HG03097 (cell line): ENCODE measurements around the gene PCDHA13.
"Not testable (repeated sequence)": the region's sequence is repeated elsewhere in the genome, so short reads cannot be mapped to it uniquely, and the experiment has no call there.

Experiments
- ATAC-seq: cut with Tn5 transposase; IDR thresholded peaks from one replicate; pipeline ENCODE4 v1.9.1; 2021; ENCODE audit not compliant: unreplicated experiment, low FRiP score

Gene PCDHA13

DNA sequence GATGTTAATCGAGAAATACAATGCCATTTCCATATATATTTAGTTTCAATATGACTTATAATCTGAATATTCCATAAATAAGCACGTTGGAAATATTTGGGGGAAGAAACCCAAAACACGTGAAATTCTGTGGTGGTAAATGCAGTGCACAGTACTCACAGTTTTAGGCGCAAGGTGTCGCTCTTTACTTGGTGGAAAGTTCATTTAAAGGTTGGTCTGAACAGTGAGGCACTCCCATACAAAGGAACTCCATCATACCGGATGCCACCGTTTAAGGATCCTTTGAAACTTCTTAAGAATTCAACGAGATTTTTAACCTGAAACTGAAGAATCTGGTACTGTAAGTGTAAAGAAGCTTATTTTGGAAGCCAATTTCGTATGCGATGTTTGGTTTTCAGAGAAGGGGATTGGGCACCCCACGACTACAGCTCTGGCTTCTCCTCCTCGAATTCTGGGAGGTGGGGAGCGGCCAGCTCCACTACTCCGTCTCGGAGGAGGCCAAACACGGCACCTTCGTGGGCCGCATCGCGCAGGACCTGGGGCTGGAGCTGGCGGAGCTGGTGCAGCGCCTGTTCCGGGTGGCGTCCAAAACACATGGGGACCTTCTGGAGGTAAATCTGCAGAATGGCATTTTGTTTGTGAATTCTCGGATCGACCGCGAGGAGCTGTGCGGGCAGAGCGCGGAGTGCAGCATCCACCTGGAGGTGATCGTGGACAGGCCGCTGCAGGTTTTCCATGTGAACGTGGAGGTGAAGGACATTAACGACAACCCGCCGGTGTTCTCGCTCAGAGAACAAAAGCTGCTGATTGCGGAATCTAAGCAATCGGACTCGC, 13.0 kb upstream of the PCDHA13 start, which contains the start of gene PCDHA11:
Gene PCDHA11 (plus strand): TSS at position 237 of the 834 bp plus-strand sequence. CDS start 147 bp downstream, at position 384.
- ATAC-seq: no peak

DNA sequence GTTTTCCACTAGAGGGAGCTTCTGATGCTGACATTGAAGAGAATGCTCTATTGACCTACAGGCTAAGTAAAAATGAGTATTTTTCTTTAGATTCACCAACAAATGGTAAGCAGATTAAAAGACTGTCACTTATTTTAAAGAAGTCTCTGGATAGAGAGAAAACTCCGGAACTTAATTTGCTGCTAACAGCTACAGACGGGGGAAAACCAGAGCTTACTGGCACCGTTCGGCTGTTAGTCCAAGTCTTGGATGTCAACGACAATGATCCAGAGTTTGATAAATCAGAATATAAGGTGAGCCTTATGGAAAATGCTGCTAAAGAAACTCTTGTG, 12.4 kb upstream of the PCDHA13 start:
- no peak for ATAC-seq

DNA sequence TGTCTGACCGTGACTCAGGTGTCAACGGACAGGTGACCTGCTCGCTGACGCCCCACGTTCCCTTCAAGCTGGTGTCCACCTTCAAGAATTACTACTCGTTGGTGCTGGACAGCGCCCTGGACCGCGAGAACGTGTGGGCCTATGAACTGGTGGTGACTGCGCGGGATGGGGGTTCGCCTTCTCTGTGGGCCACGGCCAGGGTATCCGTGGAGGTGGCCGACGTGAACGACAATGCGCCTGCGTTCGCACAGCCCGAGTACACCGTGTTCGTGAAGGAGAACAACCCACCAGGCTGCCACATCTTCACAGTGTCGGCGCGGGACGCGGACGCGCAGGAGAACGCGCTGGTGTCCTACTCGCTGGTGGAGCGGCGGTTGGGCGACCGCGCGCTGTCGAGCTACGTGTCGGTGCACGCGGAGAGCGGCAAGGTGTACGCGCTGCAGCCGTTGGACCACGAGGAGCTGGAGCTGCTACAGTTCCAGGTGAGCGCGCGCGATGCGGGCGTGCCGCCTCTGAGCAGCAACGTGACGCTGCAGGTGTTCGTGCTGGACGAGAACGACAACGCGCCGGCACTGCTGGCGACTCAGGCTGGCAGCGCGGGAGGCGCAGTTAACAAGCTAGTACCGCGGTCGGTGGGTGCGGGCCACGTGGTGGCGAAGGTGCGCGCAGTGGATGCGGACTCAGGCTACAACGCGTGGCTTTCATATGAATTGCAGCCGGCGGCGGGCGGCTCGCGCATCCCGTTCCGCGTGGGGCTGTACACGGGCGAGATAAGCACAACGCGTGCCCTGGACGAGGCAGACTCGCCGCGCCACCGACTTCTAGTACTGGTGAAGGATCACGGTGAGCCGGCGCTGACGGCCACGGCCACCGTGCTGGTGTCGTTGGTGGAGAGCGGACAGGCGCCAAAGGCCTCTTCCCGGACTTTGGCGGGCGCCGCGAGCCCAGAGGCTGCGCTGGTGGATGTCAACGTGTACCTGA, 11.4 kb upstream of the PCDHA13 start:
- ATAC-seq: no peak

DNA sequence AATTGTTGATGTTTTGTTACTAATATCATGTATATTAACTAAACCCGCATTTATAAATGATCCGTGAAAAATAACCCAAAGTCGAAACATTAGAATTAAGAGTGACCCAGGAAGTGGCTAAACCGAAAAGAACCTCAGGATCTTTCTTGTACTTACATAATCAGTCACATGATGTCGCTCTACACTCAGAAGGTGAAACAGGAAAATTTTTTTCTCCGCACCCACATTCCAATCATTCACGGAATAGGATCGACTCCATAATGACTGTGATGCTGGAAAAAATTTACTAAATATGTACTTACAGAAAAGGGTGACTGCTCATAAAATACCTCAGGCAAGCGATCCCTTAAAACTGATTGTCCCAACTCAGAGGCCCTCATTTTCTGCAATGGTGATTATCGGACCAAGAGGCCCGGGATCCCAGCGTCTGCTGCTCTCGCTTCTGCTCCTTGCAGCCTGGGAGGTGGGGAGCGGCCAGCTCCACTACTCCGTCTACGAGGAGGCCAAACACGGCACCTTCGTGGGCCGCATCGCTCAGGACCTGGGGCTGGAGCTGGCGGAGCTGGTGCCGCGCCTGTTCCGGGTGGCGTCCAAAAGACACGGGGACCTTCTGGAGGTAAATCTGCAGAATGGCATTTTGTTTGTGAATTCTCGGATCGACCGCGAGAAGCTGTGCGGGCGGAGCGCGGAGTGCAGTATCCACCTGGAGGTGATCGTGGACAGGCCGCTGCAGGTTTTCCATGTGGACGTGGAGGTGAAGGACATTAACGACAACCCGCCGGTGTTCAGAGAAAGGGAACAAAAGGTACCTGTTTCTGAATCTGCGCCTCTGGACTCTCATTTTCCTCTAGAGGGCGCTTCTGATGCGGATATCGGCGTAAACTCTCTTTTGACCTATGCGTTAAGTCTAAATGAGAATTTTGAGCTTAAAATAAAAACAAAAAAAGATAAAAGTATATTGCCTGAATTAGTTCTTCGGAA, 6.5 kb upstream of the PCDHA13 start, which contains the start of gene PCDHA12:
Gene PCDHA12 (plus strand): TSS at position 224 of the 981 bp plus-strand sequence. CDS start 165 bp downstream, at position 389.
- no peak for ATAC-seq

DNA sequence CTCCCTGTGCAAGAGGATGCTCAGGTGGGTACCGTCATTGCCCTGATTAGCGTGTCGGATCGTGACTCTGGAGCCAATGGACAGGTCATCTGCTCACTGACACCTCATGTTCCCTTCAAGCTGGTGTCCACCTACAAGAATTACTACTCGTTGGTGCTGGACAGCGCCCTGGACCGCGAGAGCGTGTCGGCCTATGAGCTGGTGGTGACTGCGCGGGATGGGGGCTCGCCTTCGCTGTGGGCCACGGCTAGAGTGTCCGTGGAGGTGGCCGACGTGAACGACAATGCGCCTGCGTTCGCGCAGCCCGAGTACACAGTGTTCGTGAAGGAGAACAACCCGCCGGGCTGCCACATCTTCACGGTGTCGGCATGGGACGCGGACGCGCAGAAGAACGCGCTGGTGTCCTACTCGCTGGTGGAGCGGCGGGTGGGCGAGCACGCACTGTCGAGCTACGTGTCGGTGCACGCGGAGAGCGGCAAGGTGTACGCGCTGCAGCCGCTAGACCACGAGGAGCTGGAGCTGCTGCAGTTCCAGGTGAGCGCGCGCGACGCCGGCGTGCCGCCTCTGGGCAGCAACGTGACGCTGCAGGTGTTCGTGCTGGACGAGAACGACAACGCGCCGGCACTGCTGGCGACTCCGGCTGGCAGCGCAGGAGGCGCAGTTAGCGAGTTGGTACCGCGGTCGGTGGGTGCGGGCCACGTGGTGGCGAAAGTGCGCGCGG, 5.2 kb upstream of the PCDHA13 start:
- ATAC-seq: not testable (repeated sequence)

DNA sequence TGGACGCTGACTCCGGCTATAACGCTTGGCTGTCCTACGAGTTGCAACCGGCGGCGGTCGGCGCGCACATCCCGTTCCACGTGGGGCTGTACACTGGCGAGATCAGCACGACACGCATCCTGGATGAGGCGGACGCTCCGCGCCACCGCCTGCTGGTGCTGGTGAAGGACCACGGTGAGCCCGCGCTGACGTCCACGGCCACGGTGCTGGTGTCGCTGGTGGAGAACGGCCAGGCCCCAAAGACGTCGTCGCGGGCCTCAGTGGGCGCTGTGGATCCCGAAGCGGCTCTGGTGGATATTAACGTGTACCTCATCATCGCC, 4.7 kb upstream of the PCDHA13 start:
- no peak for ATAC-seq

DNA sequence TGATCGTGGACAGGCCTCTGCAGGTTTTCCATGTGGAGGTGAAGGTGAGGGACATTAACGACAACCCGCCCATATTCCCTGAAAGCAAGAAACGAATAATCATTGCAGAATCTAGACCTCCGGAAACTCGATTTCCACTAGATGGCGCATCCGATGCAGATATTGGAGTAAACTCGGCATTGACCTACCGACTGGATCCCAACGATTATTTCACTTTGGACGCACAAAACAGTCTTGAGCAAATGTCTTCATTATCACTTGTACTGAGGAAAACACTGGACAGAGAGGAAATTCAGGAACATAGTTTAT, 621 bp downstream of the PCDHA13 start:
- no peak for ATAC-seq

DNA sequence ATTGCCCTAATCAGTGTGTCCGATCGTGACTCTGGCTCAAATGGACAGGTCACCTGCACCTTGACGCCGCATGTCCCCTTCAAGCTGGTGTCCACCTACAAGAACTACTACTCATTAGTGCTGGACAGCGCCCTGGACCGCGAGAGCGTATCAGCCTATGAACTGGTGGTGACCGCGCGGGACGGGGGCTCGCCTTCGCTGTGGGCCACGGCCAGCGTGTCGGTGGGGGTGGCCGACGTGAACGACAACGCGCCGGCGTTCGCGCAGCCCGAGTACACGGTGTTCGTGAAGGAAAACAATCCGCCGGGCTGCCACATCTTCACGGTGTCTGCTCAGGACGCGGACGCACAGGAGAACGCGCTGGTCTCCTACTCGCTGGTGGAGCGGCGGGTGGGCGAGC, 1.4 kb downstream of the PCDHA13 start:
- no peak for ATAC-seq

DNA sequence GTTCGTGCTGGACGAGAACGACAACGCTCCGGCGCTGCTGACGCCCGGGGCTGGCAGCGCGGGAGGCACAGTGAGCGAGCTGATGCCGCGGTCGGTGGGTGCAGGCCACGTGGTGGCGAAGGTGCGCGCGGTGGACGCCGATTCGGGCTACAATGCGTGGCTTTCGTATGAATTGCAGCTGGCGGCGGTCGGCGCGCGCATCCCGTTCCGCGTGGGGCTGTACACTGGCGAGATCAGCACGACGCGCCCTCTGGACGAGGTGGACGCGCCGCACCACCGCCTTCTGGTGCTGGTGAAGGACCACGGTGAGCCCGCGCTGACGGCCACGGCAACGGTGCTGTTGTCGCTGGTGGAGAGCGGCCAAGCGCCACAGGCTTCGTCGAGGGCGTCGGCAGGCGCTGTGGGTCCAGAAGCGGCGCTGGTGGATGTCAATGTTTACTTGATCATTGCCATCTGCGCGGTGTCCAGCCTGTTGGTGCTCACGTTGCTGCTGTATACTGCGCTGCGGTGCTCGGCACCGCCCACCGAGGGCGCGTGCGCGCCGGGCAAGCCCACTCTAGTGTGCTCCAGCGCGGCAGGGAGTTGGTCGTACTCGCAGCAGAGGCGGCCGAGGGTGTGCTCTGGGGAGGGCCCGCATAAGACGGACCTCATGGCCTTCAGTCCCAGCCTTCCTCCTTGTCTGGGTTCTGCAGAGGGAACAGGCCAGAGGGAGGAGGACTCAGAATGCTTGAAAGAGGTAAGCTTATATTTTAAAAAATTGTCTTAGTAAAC, 2.2 kb downstream of the PCDHA13 start:
- no peak for ATAC-seq

DNA sequence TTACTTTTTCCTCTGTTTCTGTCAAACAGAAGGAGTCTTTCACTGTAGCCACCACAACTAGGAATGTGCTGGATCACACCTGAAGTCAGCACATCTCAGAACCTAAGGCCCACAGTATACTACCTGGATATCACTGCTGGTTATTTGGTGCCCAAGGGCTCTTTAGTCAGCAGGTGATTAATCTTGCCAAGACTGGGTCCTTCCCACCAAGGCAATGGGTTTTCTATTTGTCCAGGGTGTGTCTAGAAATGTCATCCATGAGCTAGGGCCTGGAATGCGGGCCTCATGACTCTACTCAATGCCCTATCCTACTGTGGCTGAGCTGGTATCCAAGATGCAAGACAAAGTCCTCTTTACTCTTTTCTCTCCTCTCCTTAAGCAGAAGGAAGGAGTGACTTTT, 34.4 kb downstream of the PCDHA13 start:
- no peak for ATAC-seq

DNA sequence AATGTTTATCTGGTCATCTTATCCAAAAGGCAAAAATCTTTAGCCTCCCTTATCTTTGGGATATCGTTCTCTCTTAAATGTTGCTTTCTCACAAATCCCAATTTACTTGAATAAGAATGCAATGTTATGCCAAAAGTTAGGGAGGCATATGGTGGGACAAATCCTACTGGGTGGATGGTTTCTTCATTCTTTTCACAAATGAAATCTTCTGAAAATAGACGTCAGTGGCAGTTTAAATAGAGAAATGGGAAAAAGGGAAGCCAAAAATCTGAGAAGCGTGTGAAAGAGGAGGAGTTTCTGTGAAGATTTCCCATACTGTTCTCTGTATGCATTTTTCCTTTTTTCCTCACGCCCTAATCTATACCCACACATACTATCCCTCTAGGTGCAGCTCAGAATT, 41.7 kb downstream of the PCDHA13 start:
- no peak for ATAC-seq

DNA sequence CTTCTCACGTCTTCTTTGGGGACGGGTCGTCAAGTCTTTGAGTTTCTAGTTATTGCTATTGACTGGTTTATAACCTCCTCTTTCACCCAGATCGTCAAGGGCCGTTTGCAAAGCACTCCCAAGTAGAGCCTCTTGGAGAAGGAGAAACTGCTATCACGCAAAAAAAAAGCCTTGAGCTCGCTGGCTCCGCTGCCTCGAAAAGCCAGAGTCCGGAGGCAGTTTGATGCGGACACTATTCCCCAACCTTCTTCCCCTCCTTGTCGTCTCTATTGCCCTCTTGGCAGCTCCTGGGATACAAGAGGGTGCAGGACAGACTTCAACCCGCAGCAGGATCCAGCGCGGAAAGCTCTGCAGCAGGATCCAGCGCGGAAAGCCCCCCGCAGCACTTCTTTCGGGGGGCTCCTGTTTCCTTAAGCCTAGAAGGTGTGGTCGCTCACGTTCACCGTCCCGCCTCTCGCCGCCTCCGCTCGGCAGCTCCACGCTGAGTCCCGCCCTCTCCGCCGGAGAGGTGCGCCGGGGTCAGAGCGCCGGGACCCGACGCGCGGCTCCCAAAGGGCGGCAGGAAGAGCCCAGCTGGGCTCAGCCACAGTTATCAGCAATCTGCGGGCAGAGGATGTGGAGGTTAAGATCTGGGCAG, 44.0 kb downstream of the PCDHA13 start, which contains the start of gene PCDHAC1:
Gene PCDHAC1 (plus strand): TSS at position 494 of the 637 bp plus-strand sequence. CDS start 594 bp downstream, outside the sequence.
- ATAC-seq: no peak

DNA sequence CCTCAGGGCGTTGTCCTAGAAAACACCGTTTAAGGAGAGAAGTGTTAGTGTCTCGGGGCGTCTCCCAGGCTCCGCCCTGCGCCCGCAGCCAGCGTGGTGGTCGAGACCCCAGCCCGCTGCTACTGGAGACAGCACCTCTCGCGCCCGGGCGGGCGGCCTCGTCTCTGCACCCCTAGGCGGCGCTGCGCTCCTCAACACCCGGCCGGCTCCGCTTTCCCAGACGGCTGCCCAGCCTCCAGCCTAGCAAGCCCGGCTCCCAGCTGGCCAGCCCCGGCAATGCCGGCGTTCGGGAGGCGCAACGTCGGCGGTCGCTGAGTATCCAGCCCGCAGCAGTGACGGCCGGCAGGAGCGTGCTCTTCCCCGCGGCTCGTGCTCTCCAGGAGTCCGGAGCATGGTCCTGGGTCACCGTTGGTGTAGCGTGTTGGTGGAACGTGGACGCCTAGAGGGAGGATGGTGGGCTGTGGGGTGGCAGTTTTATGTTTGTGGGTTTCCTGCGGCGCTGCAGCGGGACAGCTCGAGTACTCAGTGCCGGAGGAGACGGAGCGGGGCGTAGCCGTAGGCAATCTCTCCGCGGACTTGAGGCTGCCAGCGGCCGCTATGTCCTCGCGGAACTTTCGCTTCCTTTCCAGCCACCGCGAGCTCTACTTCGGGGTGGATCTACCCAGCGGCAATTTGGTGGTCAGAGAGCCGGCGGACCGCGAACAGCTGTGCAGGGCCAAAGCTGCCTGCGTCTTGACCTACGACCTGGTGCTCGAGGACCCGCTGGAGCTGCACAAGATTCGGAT, 44.7 kb downstream of the PCDHA13 start:
- no peak for ATAC-seq

DNA sequence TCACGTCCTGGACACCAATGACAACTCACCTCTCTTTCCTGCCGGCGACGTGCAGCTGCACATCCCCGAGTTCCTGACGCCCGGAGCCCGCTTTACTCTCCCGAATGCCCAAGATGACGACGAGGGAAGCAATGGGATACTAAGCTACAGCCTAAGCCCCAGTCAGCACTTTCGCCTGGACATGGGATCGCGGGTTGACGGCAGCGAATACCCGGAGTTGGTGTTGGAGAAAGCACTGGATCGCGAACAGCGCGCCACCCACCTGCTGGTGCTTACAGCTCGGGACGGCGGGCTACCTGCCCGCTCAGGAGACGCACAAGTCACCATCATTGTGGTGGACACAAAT, 45.3 kb downstream of the PCDHA13 start:
- ATAC-seq: no peak
